BE2C (cell line): Measurements from ENCODE around the gene COL20A1.

Experiments used
- DNase-seq: peaks from one replicate; pipeline ENCODE4 v3.0.0-alpha.2; 2020
- H3K27me3 ChIP-seq: fragments of 250-450 bp; sonication (Bioruptor Pico); 2 replicates; pipeline ENCODE4 v1.5.1; 2020; ENCODE audit warnings: mild to moderate bottlenecking
- H3K36me3 ChIP-seq: fragments of 250-450 bp; sonication (Bioruptor Pico); 2 replicates; pipeline ENCODE4 v1.5.1; 2020; ENCODE audit warnings: mild to moderate bottlenecking
- H3K4me1 ChIP-seq: fragments of 250-450 bp; sonication (Bioruptor Pico); 2 replicates; pipeline ENCODE4 v1.5.1; 2020
- H3K4me3 ChIP-seq: 2 replicates; pipeline ENCODE4 v1.5.1; 2011; ENCODE audit warnings: low read depth, low read length
- H3K9me3 ChIP-seq: fragments of 250-450 bp; sonication (Bioruptor Pico); 2 replicates; pipeline ENCODE4 v1.5.1; 2020
- CTCF ChIP-seq: IDR thresholded peaks from 2 replicates; pipeline ENCODE4 v1.5.1; 2012; ENCODE audit warnings: mild to moderate bottlenecking, low read depth, low read length

The COL20A1 gene

GRCh38 chr20:63343460-63344445 lies 50.8 kb downstream of the COL20A1 start:
- Histone ChIP-seq H3K4me3 (no peak overlapping the region), H3K36me3 (no peaks in the 10 kb centered on the region)
- no peak for TF ChIP-seq CTCF

GRCh38 chr20:63344616-63345327 lies 51.8 kb downstream of the COL20A1 start:
- no peaks in the 10 kb centered on the region for H3K9me3 ChIP-seq
- no peak overlapping the region for H3K4me3 ChIP-seq
- H3K4me1 ChIP-seq = 0 out of 2 replicates have a peak, but pooled peaks cover 2% of the 10 kb centered on the region
- no peak for TF ChIP-seq CTCF
- no peak for DNase-seq
- H3K36me3 ChIP-seq = no peaks in the 10 kb centered on the region
- H3K27me3 ChIP-seq = peaks cover 10% of the 10 kb centered on the region

More at GRCh38 chr20:63343460-63344445, 50.8 kb downstream of the COL20A1 start:
- Histone ChIP-seq H3K4me1 (0 out of 2 replicates have a peak, but pooled peaks cover 2% of the 10 kb centered on the region), H3K9me3 (no peaks in the 10 kb centered on the region), H3K27me3 (peaks cover 11% of the 10 kb centered on the region)
- no peak for DNase-seq

GRCh38 chr20:63345328-63346100 lies 52.5 kb downstream of the COL20A1 start:
- Histone ChIP-seq H3K4me3 (no peak overlapping the region), H3K9me3 (no peaks in the 10 kb centered on the region), H3K36me3 (no peaks in the 10 kb centered on the region), H3K4me1 (0 out of 2 replicates have a peak, but pooled peaks cover 2% of the 10 kb centered on the region), H3K27me3 (peaks cover 10% of the 10 kb centered on the region)
- no peak for TF ChIP-seq CTCF
- peak; percentile 76 for DNase-seq

GRCh38 chr20:63346131-63347080 lies 53.4 kb downstream of the COL20A1 start:
- no peaks in the 10 kb centered on the region for H3K9me3 ChIP-seq
- 0 out of 2 replicates have a peak, but pooled peaks cover 2% of the 10 kb centered on the region for H3K4me1 ChIP-seq
- peaks cover 5% of the 10 kb centered on the region for H3K27me3 ChIP-seq
- no peak overlapping the region for H3K4me3 ChIP-seq
- TF ChIP-seq CTCF = no peak
- DNase-seq = no peak
- no peaks in the 10 kb centered on the region for H3K36me3 ChIP-seq

GRCh38 chr20:63347081-63347741 lies 54.2 kb downstream of the COL20A1 start:
- H3K4me1 ChIP-seq = 0 out of 2 replicates have a peak, but pooled peaks cover 2% of the 10 kb centered on the region
- DNase-seq = no peak
- no peak overlapping the region for H3K4me3 ChIP-seq
- no peaks in the 10 kb centered on the region for H3K9me3 ChIP-seq
- no peaks in the 10 kb centered on the region for H3K36me3 ChIP-seq
- H3K27me3 ChIP-seq = peaks cover 2% of the 10 kb centered on the region
- no peak for TF ChIP-seq CTCF
